Gastroesophageal sphincter (tissue), 4 donors: ENCODE data around the gene ACAT1. TPM values are rescaled to one million over a fixed set of nuclear protein-coding genes. Genes with fewer than 3 reads are reported as not detected.
"Not testable (repeated sequence)": the region's sequence is repeated elsewhere in the genome, so short reads cannot be mapped to it uniquely, and the experiment has no call there.

Experiments used
- ATAC-seq: fragments of 150-250 bp; one replicate; pipeline ENCODE4 v1.9.1; 2016; ENCODE audit warnings: mild to moderate bottlenecking, moderate library complexity
- H3K27ac ChIP-seq, 4 donors: fragments of 200-600 bp; sonication (generic) in 3 of 4; 1 replicate in 3 of 4; 2 replicates in 1 of 4; pipeline ENCODE4 v1.5.1; 2016 to 2019
- H3K27me3 ChIP-seq: fragments of 200-600 bp; sonication (generic); one replicate; pipeline ENCODE4 v1.5.1; 2019
- H3K36me3 ChIP-seq, 2 donors: fragments of 200-600 bp; sonication (generic); one replicate each; pipeline ENCODE4 v1.5.1; 2019; ENCODE audit warnings: control low read depth in 1 of 2
- H3K4me1 ChIP-seq, 3 donors: fragments of 200-600 bp; sonication (generic); 1 replicate in 2 of 3; 2 replicates in 1 of 3; pipeline ENCODE4 v1.5.1; 2016 to 2019; ENCODE audit warnings: control low read depth in 2 of 3
- H3K4me3 ChIP-seq, 2 donors: fragments of 200-600 bp; sonication (generic); one replicate each; pipeline ENCODE4 v1.5.1; 2019; ENCODE audit warnings: mild to moderate bottlenecking in 1 of 2, moderate library complexity in 1 of 2
- H3K9me3 ChIP-seq, 3 donors: fragments of 200-600 bp; sonication (generic); one replicate each; pipeline ENCODE4 v1.5.1; 2017 to 2019; ENCODE audit warnings: control low read depth in 2 of 3
- CTCF ChIP-seq, 4 experiments: fragments of 200-600 bp in 2 of 4; fragments of 450-650 bp in 2 of 4; sonication (generic) in 1 of 4; IDR thresholded peaks; one replicate each; pipeline ENCODE4 v1.5.1; 2017 to 2019; ENCODE audit warnings: antibody characterized with exemption in 4 of 4, mild to moderate bottlenecking in 2 of 4, moderate library complexity in 2 of 4
- EP300 ChIP-seq: sonication (generic); formaldehyde crosslinking; IDR thresholded peaks from one replicate; pipeline ENCODE4 v1.6.1; 2017; ENCODE audit warnings: antibody characterized with exemption, mild to moderate bottlenecking
- POLR2A ChIP-seq, 2 donors: fragments of 450-650 bp; IDR thresholded peaks; one replicate each; pipeline ENCODE4 v1.6.1; 2017; ENCODE audit warnings: antibody characterized with exemption in 2 of 2, mild to moderate bottlenecking in 2 of 2, moderate library complexity in 1 of 2
- POLR2AphosphoS5 ChIP-seq: sonication (generic); formaldehyde crosslinking; IDR thresholded peaks from one replicate; pipeline ENCODE4 v1.6.1; 2017; ENCODE audit warnings: antibody characterized with exemption
- WGBS, 2 donors: methylation state at CpG; one replicate each; pipeline ENCODE4 v1.1.5; 2018; ENCODE audit warnings: low coverage in 1 of 2; 5-methylcytosine and 5-hydroxymethylcytosine counted together
- total RNA-seq, 4 donors: library from RNA; depleted of rRNA; stranded (reverse); fragments of >200 nt; gene quantifications; one replicate each; pipeline ENCODE4 v1.1.0, GENCODE V29; 2016

Gene ACAT1
- total RNA-seq, 4 donors from 2014 or later = 171 to 345 (median 231) TPM

GRCh38 chr11:108115500-108116140 lies 5.7 kb upstream of the ACAT1 start:
- 16 to 35% methylated on average over 4 to 5 of the region's 5 CpGs for WGBS, 2 donors

GRCh38 chr11:108117746-108118371 lies 3.5 kb upstream of the ACAT1 start:
- ATAC-seq = no peak
- Histone ChIP-seq H3K27me3 (no peaks in the 10 kb centered on the region), H3K9me3 (no peaks in the 10 kb centered on the region), H3K27ac (no peak overlapping the region), H3K36me3 (no peaks in the 10 kb centered on the region), H3K4me3 (no peak overlapping the region), H3K4me1 (peaks cover 11 to 43% (median 11%) of the 10 kb centered on the region in 3 donors)
- TF ChIP-seq CTCF (IDR thresholded peaks at IDR 0.05) (peak; percentile 35 to 54 (median 50)), EP300 (no peak)

More at GRCh38 chr11:108115500-108116140, 5.7 kb upstream of the ACAT1 start:
- ATAC-seq = peak; percentile 97
- H3K4me3 ChIP-seq = no peak overlapping the region
- no peaks in the 10 kb centered on the region for H3K36me3 ChIP-seq
- H3K27me3 ChIP-seq = no peaks in the 10 kb centered on the region
- H3K27ac ChIP-seq = peak overlapping the region; percentile 79 to 85 (median 82)
- H3K9me3 ChIP-seq = no peaks in the 10 kb centered on the region
- TF ChIP-seq CTCF (IDR thresholded peaks at IDR 0.05) (no peak), POLR2A (IDR thresholded peaks at IDR 0.05) (no peak), POLR2AphosphoS5 (peak; percentile 81), EP300 (no peak)
- H3K4me1 ChIP-seq = peaks cover 11 to 30% (median 11%) of the 10 kb centered on the region in 3 donors

GRCh38 chr11:108120936-108121273 lies 462 bp upstream of the ACAT1 start:
- H3K27ac ChIP-seq = peak overlapping the region; percentile 37 to 98 (median 90)

GRCh38 chr11:108122166-108122628 lies 830 bp downstream of the ACAT1 start:
- ATAC-seq = peak; percentile 37
- H3K27ac ChIP-seq = peak overlapping the region; percentile 67 to 98 (median 90)
- H3K36me3 ChIP-seq = peaks cover 0 to 4% of the 10 kb centered on the region in 2 donors
- no peaks in the 10 kb centered on the region for H3K9me3 ChIP-seq
- WGBS, 2 donors = 4 to 22% methylated on average over 6 to 8 of the region's 9 CpGs
- TF ChIP-seq POLR2A (IDR thresholded peaks at IDR 0.05) (no peak), CTCF (IDR thresholded peaks at IDR 0.05) (no peak), EP300 (no peak), POLR2AphosphoS5 (peak; percentile 49)
- no peaks in the 10 kb centered on the region for H3K27me3 ChIP-seq
- peaks cover 0 to 56% (median 3%) of the 10 kb centered on the region in 3 donors for H3K4me1 ChIP-seq
- H3K4me3 ChIP-seq = peak overlapping the region; percentile 54 to 56

More at GRCh38 chr11:108120936-108121273, 462 bp upstream of the ACAT1 start:
- H3K36me3 ChIP-seq, H3K9me3 ChIP-seq, H3K27me3 ChIP-seq, ATAC-seq: not testable (repeated sequence)
- Histone ChIP-seq H3K4me1 (peaks cover 3 to 58% (median 6%) of the 10 kb centered on the region in 3 donors), H3K4me3 (peak overlapping the region; percentile 54 to 56)
- 54 to 80% methylated on average over 1 to 5 of the region's 7 CpGs for WGBS, 2 donors

GRCh38 chr11:108125096-108125495 lies 3.7 kb downstream of the ACAT1 start:
- Histone ChIP-seq H3K27me3 (no peaks in the 10 kb centered on the region), H3K9me3 (no peaks in the 10 kb centered on the region), H3K4me1 (peaks cover 0 to 57% (median 3%) of the 10 kb centered on the region in 3 donors), H3K27ac (no peak overlapping the region), H3K4me3 (no peak overlapping the region), H3K36me3 (peaks cover 0 to 24% of the 10 kb centered on the region in 2 donors)
- TF ChIP-seq EP300 (no peak), POLR2AphosphoS5 (no peak), POLR2A (IDR thresholded peaks at IDR 0.05) (no peak), CTCF (IDR thresholded peaks at IDR 0.05) (no peak)
- ATAC-seq = no peak
- WGBS, 2 donors = 85 to 91% methylated on average over 4 to 5 of the region's 5 CpGs
